Muscle of leg (tissue), 11 donors: ENCODE data around the gene AADAT. TPM values are rescaled to one million over a fixed set of nuclear protein-coding genes. Genes with fewer than 3 reads are reported as not detected.

ENCODE experiments used
- DNase-seq: peaks from one replicate; pipeline ENCODE4 v3.0.0; 2013
- H3K27ac ChIP-seq: one replicate; pipeline ENCODE4 v1.5.1; 2013; ENCODE audit warnings: mild to moderate bottlenecking, low read length, control low read depth
- H3K27me3 ChIP-seq: one replicate; pipeline ENCODE4 v1.6.1; 2013; ENCODE audit warnings: low read length; ENCODE audit not compliant: control insufficient read depth, insufficient read depth
- H3K36me3 ChIP-seq: one replicate; pipeline ENCODE4 v1.6.1; 2013; ENCODE audit warnings: low read length; ENCODE audit not compliant: control insufficient read depth, insufficient read depth
- H3K4me1 ChIP-seq: one replicate; pipeline ENCODE4 v1.6.1; 2013; ENCODE audit warnings: low read length; ENCODE audit not compliant: control insufficient read depth, insufficient read depth
- H3K4me3 ChIP-seq: one replicate; pipeline ENCODE4 v1.5.1; 2013; ENCODE audit warnings: low read length, control low read depth
- H3K9me3 ChIP-seq: replicated peaks from 2 replicates; pipeline ENCODE4 v1.6.1; 2013; ENCODE audit warnings: low read depth, low read length; ENCODE audit not compliant: control insufficient read depth
- WGBS: methylation state at CpG from one replicate; pipeline ENCODE4 v1.1.5; 2013; ENCODE audit warnings: missing lambda C conversion rate; ENCODE audit not compliant: insufficient coverage; 5-methylcytosine and 5-hydroxymethylcytosine counted together
- polyA plus RNA-seq, 8 donors: library from polyadenylated mRNA; unstranded; fragments of 120-200 nt; gene quantifications; one replicate each; pipeline versions ENCODE4 v1.2.1 to v1.2.3, GENCODE V29; 2013; ENCODE audit warnings: inconsistent platforms in 1 of 8, low replicate concordance in 1 of 8; ENCODE audit not compliant: insufficient read length in 8 of 8, insufficient read depth in 1 of 8
- total RNA-seq: library from RNA; stranded (reverse); fragments of 120-200 nt; gene quantifications from one replicate; pipeline ENCODE4 v1.2.4, GENCODE V29; 2013

The AADAT gene
- total and polyA plus RNA-seq, 9 donors: 5.7 to 21.8 (median 12.2) TPM

GRCh38 chr4:170091069-170091696 is 1.4 kb upstream of the AADAT start:
- H3K36me3 ChIP-seq: no peaks in the 10 kb centered on the region
- no peaks in the 10 kb centered on the region for H3K9me3 ChIP-seq
- WGBS: 95% methylated on average over 37 of the region's 47 CpGs
- H3K27me3 ChIP-seq: no peaks in the 10 kb centered on the region
- DNase-seq: no peak
- H3K4me3 ChIP-seq: no peak overlapping the region
- no peak overlapping the region for H3K27ac ChIP-seq
- H3K4me1 ChIP-seq: peaks cover 8% of the 10 kb centered on the region

- no peak for DNase-seq
- no peaks in the 10 kb centered on the region for H3K27me3 ChIP-seq
- H3K36me3 ChIP-seq: no peaks in the 10 kb centered on the region
- WGBS: 0% methylated on average over 1 of the region's 9 CpGs
- H3K4me1 ChIP-seq: peaks cover 8% of the 10 kb centered on the region
- H3K27ac ChIP-seq: no peak overlapping the region
- H3K4me3 ChIP-seq: peak overlapping the region; percentile 74
- no peaks in the 10 kb centered on the region for H3K9me3 ChIP-seq
Measured at GRCh38 chr4:170090352-170091052, 746 bp upstream of the AADAT start.

- Histone ChIP-seq H3K36me3 (peaks cover 4% of the 10 kb centered on the region), H3K27me3 (no peaks in the 10 kb centered on the region), H3K4me3 (peak overlapping the region; percentile 74), H3K27ac (peak overlapping the region; percentile 74), H3K4me1 (peaks cover 8% of the 10 kb centered on the region), H3K9me3 (no peaks in the 10 kb centered on the region)
- 0% methylated on average over 17 of the region's 18 CpGs for WGBS
- peak; percentile 55 for DNase-seq
Measured at GRCh38 chr4:170089274-170089667, 485 bp downstream of the AADAT start.

- Histone ChIP-seq H3K4me1 (peaks cover 8% of the 10 kb centered on the region), H3K4me3 (peak overlapping the region; percentile 74), H3K9me3 (no peaks in the 10 kb centered on the region), H3K36me3 (peaks cover 4% of the 10 kb centered on the region), H3K27me3 (no peaks in the 10 kb centered on the region), H3K27ac (no peak overlapping the region)
- no CpG with 5 or more reads among the region's 2 CpGs for WGBS
- no peak for DNase-seq
Measured at GRCh38 chr4:170088716-170089115, 1.0 kb downstream of the AADAT start.

- H3K27me3 ChIP-seq: no peaks in the 10 kb centered on the region
- peaks cover 4% of the 10 kb centered on the region for H3K36me3 ChIP-seq
- no peak overlapping the region for H3K4me3 ChIP-seq
- no CpG with 5 or more reads among the region's 4 CpGs for WGBS
- no peaks in the 10 kb centered on the region for H3K9me3 ChIP-seq
- peaks cover 8% of the 10 kb centered on the region for H3K4me1 ChIP-seq
- H3K27ac ChIP-seq: no peak overlapping the region
- no peak for DNase-seq
Measured at GRCh38 chr4:170087163-170087700, 2.5 kb downstream of the AADAT start.

- DNase-seq: no peak
- no CpG with 5 or more reads among the region's 2 CpGs for WGBS
- Histone ChIP-seq H3K27ac (no peak overlapping the region), H3K4me1 (no peaks in the 10 kb centered on the region), H3K9me3 (no peaks in the 10 kb centered on the region), H3K27me3 (no peaks in the 10 kb centered on the region), H3K4me3 (no peak overlapping the region), H3K36me3 (peaks cover 25% of the 10 kb centered on the region)
Measured at GRCh38 chr4:170083541-170083940, 6.2 kb downstream of the AADAT start.

- no peak overlapping the region for H3K27ac ChIP-seq
- no peaks in the 10 kb centered on the region for H3K27me3 ChIP-seq
- no peaks in the 10 kb centered on the region for H3K9me3 ChIP-seq
- WGBS: 100% methylated on average over 3 of the region's 3 CpGs
- peaks cover 25% of the 10 kb centered on the region for H3K36me3 ChIP-seq
- no peak overlapping the region for H3K4me3 ChIP-seq
- DNase-seq: no peak
- H3K4me1 ChIP-seq: no peaks in the 10 kb centered on the region
Measured at GRCh38 chr4:170080496-170080895, 9.3 kb downstream of the AADAT start.

- Histone ChIP-seq H3K27me3 (no peaks in the 10 kb centered on the region), H3K4me3 (no peak overlapping the region), H3K4me1 (no peaks in the 10 kb centered on the region), H3K27ac (no peak overlapping the region), H3K9me3 (no peaks in the 10 kb centered on the region), H3K36me3 (peaks cover 27% of the 10 kb centered on the region)
- no peak for DNase-seq
- WGBS: no CpG with 5 or more reads among the region's 2 CpGs
Measured at GRCh38 chr4:170079981-170080380, 9.8 kb downstream of the AADAT start.

GRCh38 chr4:170071196-170071595 is 18.6 kb downstream of the AADAT start:
- peaks cover 25% of the 10 kb centered on the region for H3K36me3 ChIP-seq
- WGBS: 85% methylated on average over 6 of the region's 6 CpGs
- H3K4me3 ChIP-seq: no peak overlapping the region
- no peaks in the 10 kb centered on the region for H3K4me1 ChIP-seq
- DNase-seq: no peak
- no peaks in the 10 kb centered on the region for H3K27me3 ChIP-seq
- H3K9me3 ChIP-seq: no peaks in the 10 kb centered on the region
- H3K27ac ChIP-seq: no peak overlapping the region

GRCh38 chr4:170068438-170069128 is 21.2 kb downstream of the AADAT start:
- 100% methylated on average over 1 of the region's 8 CpGs for WGBS
- no peaks in the 10 kb centered on the region for H3K27me3 ChIP-seq
- no peaks in the 10 kb centered on the region for H3K4me1 ChIP-seq
- H3K36me3 ChIP-seq: peaks cover 24% of the 10 kb centered on the region
- H3K9me3 ChIP-seq: no peaks in the 10 kb centered on the region
- no peak overlapping the region for H3K27ac ChIP-seq
- H3K4me3 ChIP-seq: no peak overlapping the region
- DNase-seq: no peak
